Pulmonary artery endothelial cell (primary cell): ENCODE measurements around the gene TMED8. TPM values are rescaled to one million over a fixed set of nuclear protein-coding genes. Genes with fewer than 3 reads are reported as not detected.
"Not testable (repeated sequence)": the region's sequence is repeated elsewhere in the genome, so short reads cannot be mapped to it uniquely, and the experiment has no call there.

Source experiments
- DNase-seq: peaks from one replicate; pipeline ENCODE4 v3.0.0-alpha.2; 2011; ENCODE audit warnings: low read depth, low spot score
- total RNA-seq: library from RNA; depleted of rRNA; stranded (reverse); fragments of >200 nt; gene quantifications from 2 replicates; pipeline ENCODE4 v1.2.3, GENCODE V29; 2014

The TMED8 gene
- total RNA-seq = 13.3 and 18.8 TPM in 2 replicates

GRCh38 chr14:77376771-77377501, at the start of gene TMED8, which contains the start of gene SAMD15:
TMED8 (minus strand) TSS chr14:77377094; CDS start chr14:77377053, 41 bp downstream.
SAMD15 (plus strand) TSS chr14:77377379; CDS start chr14:77377419, 40 bp downstream.
- DNase-seq = peak; percentile 48

- no peak for DNase-seq
Measured at GRCh38 chr14:77426396-77426795, 49.5 kb upstream of the TMED8 start.

- DNase-seq = no peak
Measured at GRCh38 chr14:77424862-77425261, 48.0 kb upstream of the TMED8 start.

GRCh38 chr14:77423423-77423822, 46.5 kb upstream of the TMED8 start, which contains the start of gene NOXRED1:
NOXRED1 (minus strand) TSS chr14:77423523; CDS start chr14:77422889, 634 bp downstream.
- no peak for DNase-seq

GRCh38 chr14:77421201-77421600, 44.3 kb upstream of the TMED8 start:
- no peak for DNase-seq

GRCh38 chr14:77416836-77417235, 39.9 kb upstream of the TMED8 start:
- DNase-seq = no peak

- not testable (repeated sequence) for DNase-seq
Measured at GRCh38 chr14:77416098-77416497, 39.2 kb upstream of the TMED8 start.

- not testable (repeated sequence) for DNase-seq
Measured at GRCh38 chr14:77415403-77416030, 38.6 kb upstream of the TMED8 start.

GRCh38 chr14:77409131-77409533, 32.2 kb upstream of the TMED8 start:
- no peak for DNase-seq

- DNase-seq = no peak
Measured at GRCh38 chr14:77407158-77407557, 30.3 kb upstream of the TMED8 start.

- no peak for DNase-seq
Measured at GRCh38 chr14:77406718-77407117, 29.8 kb upstream of the TMED8 start.

- no peak for DNase-seq
Measured at GRCh38 chr14:77406086-77406485, 29.2 kb upstream of the TMED8 start.

GRCh38 chr14:77403768-77404167, 26.9 kb upstream of the TMED8 start:
- no peak for DNase-seq

- DNase-seq = no peak
Measured at GRCh38 chr14:77400216-77400615, 23.3 kb upstream of the TMED8 start.

- DNase-seq = no peak
Measured at GRCh38 chr14:77390188-77390587, 13.3 kb upstream of the TMED8 start.

- DNase-seq = no peak
Measured at GRCh38 chr14:77378701-77379100, 1.8 kb upstream of the TMED8 start.

GRCh38 chr14:77377502-77377844, 579 bp upstream of the TMED8 start:
- no peak for DNase-seq

- no peak for DNase-seq
Measured at GRCh38 chr14:77375973-77376770, 722 bp downstream of the TMED8 start.

GRCh38 chr14:77375164-77375950, 1.5 kb downstream of the TMED8 start:
- no peak for DNase-seq

GRCh38 chr14:77372304-77372841, 4.5 kb downstream of the TMED8 start:
- DNase-seq = no peak

GRCh38 chr14:77369285-77369684, 7.6 kb downstream of the TMED8 start:
- DNase-seq = no peak
